Heart left ventricle (tissue), 13 donors: ENCODE results near the gene QDPR.

Experiments used
- POLR2A ChIP-seq, 2 donors: fragments of 450-650 bp; IDR thresholded peaks; one replicate each; pipeline ENCODE4 v1.6.1; 2017; ENCODE audit warnings: antibody characterized with exemption in 2 of 2, mild to moderate bottlenecking in 2 of 2, moderate library complexity in 2 of 2
- TF ChIP-seq, protein P1 (sequence below), 12 donors: fragments of 200-600 bp; sonication (generic) in 4 of 12; IDR thresholded peaks; one replicate each; pipeline versions ENCODE4 v1.5.0 to v1.8.0; 2018 to 2022; ENCODE audit warnings: antibody characterized with exemption in 12 of 12, mild to moderate bottlenecking in 5 of 12
- donor health status: ischemic (EF 13 %, LVEDD 7.1; RV severe dilation, severe dysfunction).
- donor health status: DM: no; HTN: yes; CAD: no.
- donor health status: DM: no; HTN: no; CAD: no.
- donor health status: ischemic (EF 25% LVEDD 6.9; RV normal size, moderate dysfunction).
- donor health status: ischemic (EF 25% LVEDD 5.7; RV mildly dilated, moderate dysfunction).
- donor health status: ischemic (EF 35%, LVEDD 5.7; RV mildly dilated, moderate dysfunction).
- donor health status: nonischemic (EF 11% LVEDD 7.7; RV severe dilation, severe dysfunction).
- donor health status: DM: yes; HTN: yes; CAD: no.
- donor health status: PGD.
- donor health status: ischemic (EF 29% LVEDD 5.4; RV normal size, mild dysfunction).
- donor health status: nonischemic (EF 23%, LVEDD 6.1; RV moderate dilation, normal function).

- TF ChIP-seq, protein P1, sequence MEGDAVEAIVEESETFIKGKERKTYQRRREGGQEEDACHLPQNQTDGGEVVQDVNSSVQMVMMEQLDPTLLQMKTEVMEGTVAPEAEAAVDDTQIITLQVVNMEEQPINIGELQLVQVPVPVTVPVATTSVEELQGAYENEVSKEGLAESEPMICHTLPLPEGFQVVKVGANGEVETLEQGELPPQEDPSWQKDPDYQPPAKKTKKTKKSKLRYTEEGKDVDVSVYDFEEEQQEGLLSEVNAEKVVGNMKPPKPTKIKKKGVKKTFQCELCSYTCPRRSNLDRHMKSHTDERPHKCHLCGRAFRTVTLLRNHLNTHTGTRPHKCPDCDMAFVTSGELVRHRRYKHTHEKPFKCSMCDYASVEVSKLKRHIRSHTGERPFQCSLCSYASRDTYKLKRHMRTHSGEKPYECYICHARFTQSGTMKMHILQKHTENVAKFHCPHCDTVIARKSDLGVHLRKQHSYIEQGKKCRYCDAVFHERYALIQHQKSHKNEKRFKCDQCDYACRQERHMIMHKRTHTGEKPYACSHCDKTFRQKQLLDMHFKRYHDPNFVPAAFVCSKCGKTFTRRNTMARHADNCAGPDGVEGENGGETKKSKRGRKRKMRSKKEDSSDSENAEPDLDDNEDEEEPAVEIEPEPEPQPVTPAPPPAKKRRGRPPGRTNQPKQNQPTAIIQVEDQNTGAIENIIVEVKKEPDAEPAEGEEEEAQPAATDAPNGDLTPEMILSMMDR (IDR thresholded peaks at IDR 0.05), result no peak
- no peak for TF ChIP-seq POLR2A (IDR thresholded peaks at IDR 0.05)
Measured at GRCh38 chr4:17546222-17546621, 34.3 kb upstream of the QDPR start.
